MCF 10A (cell line): ENCODE results near the gene ARCN1. TPM values are rescaled to one million over a fixed set of nuclear protein-coding genes. Genes with fewer than 3 reads are reported as not detected.

Experiments
- BruUV-seq: library from RNA; stranded (reverse); fragments of 400-500 nt; replicated peaks from 2 replicates; lab custom pipeline; 2021; lab: Mats Ljungman, UMichigan
- CTCF ChIA-PET: fragments of 300-600 bp; sonication (Branson Sonifier 250); formaldehyde crosslinking; extraction: SDS; loops from one replicate; lab custom pipeline; 2021; ENCODE audit warnings: antibody characterized with exemption, inconsistent platforms; lab: Yijun Ruan, JAX
- POLR2A ChIA-PET: fragments of 300-600, 350-650 bp; sonication (Branson Sonifier 250); formaldehyde crosslinking; extraction: SDS; loops from one replicate; lab custom pipeline; 2020; ENCODE audit warnings: antibody characterized with exemption, inconsistent platforms; lab: Yijun Ruan, JAX
- DNase-seq: peaks from one replicate; pipeline ENCODE4 v3.0.0-alpha.2; 2018; ENCODE audit not compliant: unreplicated experiment
- H3K27ac Mint-ChIP-seq: one replicate; pipeline ENCODE4 v1.8.0; 2022; ENCODE audit warnings: mild to moderate bottlenecking, low read depth, mixed read lengths; ENCODE audit not compliant: unreplicated experiment
- H3K27me3 Mint-ChIP-seq: one replicate; pipeline ENCODE4 v1.8.0; 2022; ENCODE audit warnings: mixed read lengths; ENCODE audit not compliant: insufficient read depth, unreplicated experiment
- H3K36me3 Mint-ChIP-seq: one replicate; pipeline ENCODE4 v1.8.0; 2022; ENCODE audit warnings: mild to moderate bottlenecking, moderate library complexity, mixed read lengths; ENCODE audit not compliant: insufficient read depth, unreplicated experiment
- H3K4me1 Mint-ChIP-seq: one replicate; pipeline ENCODE4 v1.8.0; 2022; ENCODE audit warnings: mixed read lengths; ENCODE audit not compliant: insufficient read depth, unreplicated experiment
- H3K4me3 Mint-ChIP-seq: one replicate; pipeline ENCODE4 v1.8.0; 2022; ENCODE audit warnings: mild to moderate bottlenecking, moderate library complexity, mixed read lengths; ENCODE audit not compliant: unreplicated experiment
- H3K9me3 Mint-ChIP-seq: one replicate; pipeline ENCODE4 v1.8.0; 2022; ENCODE audit warnings: mixed read lengths; ENCODE audit not compliant: unreplicated experiment
- intact Hi-C: fragments of 100-400 bp; cut with micrococcal nuclease; formaldehyde crosslinking; loops from 2 replicates; pipeline ENCODE4 v1.14.1; 2022
- total RNA-seq: library from RNA; stranded (reverse); gene quantifications from 2 replicates; pipeline ENCODE4 v1.2.3, GENCODE V29; 2022
- TF ChIP-seq, protein P1 (sequence below): fragments of 200-600 bp; IDR thresholded peaks from one replicate; pipeline ENCODE4 v1.8.0; 2022; ENCODE audit warnings: antibody characterized with exemption, mild to moderate bottlenecking; ENCODE audit not compliant: unreplicated experiment

Gene ARCN1
- total RNA-seq, 1 experiment from 2014 or later: 164 TPM

DNA sequence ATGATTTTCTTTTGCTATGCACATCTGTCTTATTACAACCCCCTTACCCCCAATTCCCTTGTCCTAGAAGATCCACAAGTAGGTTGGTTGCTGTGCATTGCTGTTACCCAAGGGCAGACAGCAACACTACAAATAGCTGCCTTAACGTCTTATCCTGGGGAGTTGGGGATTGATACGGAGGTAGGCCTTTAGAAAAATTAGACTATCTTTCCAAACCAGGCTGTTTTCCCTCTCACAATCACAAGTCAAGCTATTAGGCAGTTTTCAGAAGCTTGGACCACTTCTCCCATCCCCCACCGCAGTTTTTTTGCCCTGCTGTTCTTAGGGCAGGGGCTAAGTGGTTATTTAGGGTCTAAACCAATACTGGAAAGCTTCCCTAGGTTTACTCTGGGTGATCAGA is 32.4 kb downstream of the ARCN1 start:
- DNase-seq: no peak
- no peaks in the 10 kb centered on the region for H3K27me3 Mint-ChIP-seq
- TF ChIP-seq, protein P1, sequence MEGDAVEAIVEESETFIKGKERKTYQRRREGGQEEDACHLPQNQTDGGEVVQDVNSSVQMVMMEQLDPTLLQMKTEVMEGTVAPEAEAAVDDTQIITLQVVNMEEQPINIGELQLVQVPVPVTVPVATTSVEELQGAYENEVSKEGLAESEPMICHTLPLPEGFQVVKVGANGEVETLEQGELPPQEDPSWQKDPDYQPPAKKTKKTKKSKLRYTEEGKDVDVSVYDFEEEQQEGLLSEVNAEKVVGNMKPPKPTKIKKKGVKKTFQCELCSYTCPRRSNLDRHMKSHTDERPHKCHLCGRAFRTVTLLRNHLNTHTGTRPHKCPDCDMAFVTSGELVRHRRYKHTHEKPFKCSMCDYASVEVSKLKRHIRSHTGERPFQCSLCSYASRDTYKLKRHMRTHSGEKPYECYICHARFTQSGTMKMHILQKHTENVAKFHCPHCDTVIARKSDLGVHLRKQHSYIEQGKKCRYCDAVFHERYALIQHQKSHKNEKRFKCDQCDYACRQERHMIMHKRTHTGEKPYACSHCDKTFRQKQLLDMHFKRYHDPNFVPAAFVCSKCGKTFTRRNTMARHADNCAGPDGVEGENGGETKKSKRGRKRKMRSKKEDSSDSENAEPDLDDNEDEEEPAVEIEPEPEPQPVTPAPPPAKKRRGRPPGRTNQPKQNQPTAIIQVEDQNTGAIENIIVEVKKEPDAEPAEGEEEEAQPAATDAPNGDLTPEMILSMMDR: no peak
- POLR2A ChIA-PET: interaction anchor here (1.4 to 7.1 kb wide), 3 partner anchors 12 to 32 kb away, joined by 5 to 113 read pairs (median 5); no protein-coding TSS in a partner anchor
- no TSS peak for BruUV-seq
- CTCF ChIA-PET: interaction anchor here (0.9 to 4.9 kb wide), 7 partner anchors 7 to 137 kb away, joined by 3 to 35 read pairs (median 4); no protein-coding TSS in a partner anchor
- intact Hi-C loops: no loop called here
- peaks cover 23% of the 10 kb centered on the region for H3K4me1 Mint-ChIP-seq
- no peaks in the 10 kb centered on the region for H3K9me3 Mint-ChIP-seq
- H3K4me3 Mint-ChIP-seq: no peak overlapping the region
- no peak overlapping the region for H3K27ac Mint-ChIP-seq
- peaks cover 48% of the 10 kb centered on the region for H3K36me3 Mint-ChIP-seq

DNA sequence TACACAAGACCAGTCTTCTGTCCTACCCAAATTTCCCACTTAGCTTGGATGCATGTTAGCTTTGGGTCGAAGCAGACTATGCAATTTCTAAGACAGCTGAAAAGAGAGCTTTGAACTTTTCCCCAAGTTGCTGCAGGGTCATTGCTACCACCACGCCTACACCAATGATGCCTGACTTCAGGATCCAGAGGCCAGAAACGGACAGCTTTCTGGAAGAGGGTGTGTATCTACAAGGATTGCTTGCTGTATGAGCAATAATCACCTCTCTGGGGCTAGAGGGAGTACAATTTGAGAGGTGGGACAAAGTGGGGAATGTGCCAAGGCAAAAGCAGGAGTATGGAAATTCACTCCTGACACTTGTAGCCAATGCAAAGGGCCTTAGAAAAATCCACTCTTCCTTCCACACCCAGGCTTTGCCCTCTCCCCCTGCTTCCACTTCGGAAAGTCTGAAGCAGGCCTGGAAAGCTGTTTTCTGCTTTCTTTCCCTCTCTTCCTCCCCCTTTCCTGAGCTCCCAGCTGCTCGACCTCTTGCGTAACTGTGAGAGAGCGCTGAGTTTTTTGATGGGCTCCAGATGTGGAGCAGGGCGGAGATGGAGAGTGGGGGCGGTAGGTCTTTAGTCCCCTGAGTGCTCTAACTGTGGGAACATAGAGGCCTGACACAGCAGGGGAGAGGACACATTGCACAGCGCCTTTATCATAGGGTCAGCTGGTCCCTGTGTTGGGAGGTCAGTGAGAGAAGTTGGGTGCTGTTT is 33.1 kb downstream of the ARCN1 start:
- peaks cover 23% of the 10 kb centered on the region for H3K4me1 Mint-ChIP-seq
- peak; percentile 65 for DNase-seq
- no peak overlapping the region for H3K4me3 Mint-ChIP-seq
- no peak overlapping the region for H3K27ac Mint-ChIP-seq
- no TSS peak for BruUV-seq
- ChIA-PET POLR2A (interaction anchor here (0.6 to 7.1 kb wide), 9 partner anchors 10 to 58 kb away, joined by 3 to 113 read pairs (median 5); no protein-coding TSS in a partner anchor), CTCF (interaction anchor here (0.7 to 4.9 kb wide), 9 partner anchors 10 to 339 kb away, joined by 3 to 35 read pairs (median 4); no protein-coding TSS in a partner anchor)
- H3K36me3 Mint-ChIP-seq: peaks cover 41% of the 10 kb centered on the region
- H3K27me3 Mint-ChIP-seq: no peaks in the 10 kb centered on the region
- intact Hi-C loops: loop anchor here (5.0 kb wide), 1 partner anchor 352 kb away; the partner anchor contains the start of gene UPK2
- TF ChIP-seq, protein P1: no peak
- no peaks in the 10 kb centered on the region for H3K9me3 Mint-ChIP-seq

DNA sequence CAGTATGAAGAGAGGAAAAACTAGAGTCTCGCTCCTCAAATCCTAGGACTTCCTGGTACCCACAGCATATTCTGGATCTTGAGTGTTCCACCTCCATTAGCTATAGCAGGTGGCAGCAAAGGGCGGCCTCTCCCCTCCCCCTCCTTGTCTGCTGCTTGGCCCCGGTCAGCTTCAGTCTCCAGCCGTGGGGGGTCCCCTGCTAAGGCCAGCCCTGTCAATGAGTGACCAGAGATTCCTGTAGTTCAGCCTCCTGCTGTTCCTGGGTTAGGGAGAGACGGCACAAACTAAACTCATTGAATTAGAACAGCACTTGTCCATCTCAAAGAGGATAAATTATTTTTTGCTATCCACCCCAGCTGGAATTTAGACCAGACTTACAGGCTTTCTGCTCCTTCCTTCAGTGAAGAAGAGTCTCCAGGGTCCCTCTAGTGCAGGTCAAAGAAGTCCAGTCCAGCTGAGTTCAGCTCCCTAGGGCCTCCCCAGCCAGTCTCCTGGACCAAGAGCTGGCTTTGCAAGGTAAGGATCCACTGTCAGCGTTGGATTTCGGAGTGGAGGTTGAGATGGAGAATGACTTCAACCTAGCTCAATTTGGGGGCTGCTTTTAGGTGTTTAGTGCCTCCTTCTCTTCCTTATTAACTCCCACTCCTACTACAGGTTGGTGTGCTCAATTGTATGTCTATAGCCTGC is 34.1 kb downstream of the ARCN1 start:
- no TSS peak for BruUV-seq
- intact Hi-C loops: loop anchor here (5.0 kb wide), 1 partner anchor 351 kb away; the partner anchor contains the start of gene UPK2
- no peak overlapping the region for H3K27ac Mint-ChIP-seq
- no peaks in the 10 kb centered on the region for H3K27me3 Mint-ChIP-seq
- H3K4me3 Mint-ChIP-seq: peak overlapping the region; percentile 70
- ChIA-PET CTCF (interaction anchor here (0.6 to 4.9 kb wide), 10 partner anchors 9 to 338 kb away, joined by 3 to 35 read pairs (median 4); no protein-coding TSS in a partner anchor), POLR2A (interaction anchor here (0.7 to 7.1 kb wide), 8 partner anchors 12 to 53 kb away, joined by 3 to 113 read pairs (median 4); no protein-coding TSS in a partner anchor)
- peaks cover 34% of the 10 kb centered on the region for H3K36me3 Mint-ChIP-seq
- H3K4me1 Mint-ChIP-seq: peaks cover 23% of the 10 kb centered on the region
- DNase-seq: no peak
- no peaks in the 10 kb centered on the region for H3K9me3 Mint-ChIP-seq
- TF ChIP-seq, protein P1: no peak
